ENCODE results near the gene IGSF21.
"Not testable (repeated sequence)": the region's sequence is repeated elsewhere in the genome, so short reads cannot be mapped to it uniquely, and the experiment has no call there.

IGSF21 gene

GRCh38 chr1:18147672-18148071 is 40.1 kb downstream of the IGSF21 start:
- DNase-seq = no peak

- DNase-seq = no peak
Observed at GRCh38 chr1:18148461-18148860, 40.9 kb downstream of the IGSF21 start.

DNA sequence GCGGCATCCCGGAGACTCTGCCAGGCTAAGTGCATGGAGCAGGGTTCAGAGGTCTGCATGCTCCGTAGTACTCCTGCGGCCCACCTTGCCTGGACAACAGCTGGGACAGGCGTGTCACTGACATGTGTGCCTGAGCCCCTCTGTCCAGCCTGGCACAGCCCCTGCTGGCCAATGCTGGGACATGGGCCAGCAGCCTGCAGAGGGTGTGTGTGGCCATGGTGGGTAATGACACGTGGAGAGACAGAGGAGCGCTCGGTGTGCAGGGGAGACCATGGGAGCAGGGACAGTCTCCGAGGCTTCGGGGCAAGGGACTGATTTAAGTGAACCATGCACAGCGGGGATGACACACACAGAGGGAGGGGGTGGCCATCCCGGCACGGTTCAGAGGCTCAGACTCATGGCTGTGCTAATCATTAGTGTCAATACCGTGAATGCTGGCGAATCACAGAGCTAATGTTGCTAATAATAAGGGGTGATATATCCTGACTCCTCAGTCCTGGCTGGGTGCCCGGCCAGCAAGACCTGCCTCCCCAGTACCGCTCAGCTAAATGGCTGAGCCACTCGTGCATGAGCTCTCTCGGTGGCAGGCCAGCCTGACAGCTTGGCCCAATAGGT is 41.5 kb downstream of the IGSF21 start:
- peak in 1 of 2 experiments; percentile 47 for DNase-seq

- DNase-seq = no peak
Observed at GRCh38 chr1:18151436-18152122, 44.0 kb downstream of the IGSF21 start.

DNA sequence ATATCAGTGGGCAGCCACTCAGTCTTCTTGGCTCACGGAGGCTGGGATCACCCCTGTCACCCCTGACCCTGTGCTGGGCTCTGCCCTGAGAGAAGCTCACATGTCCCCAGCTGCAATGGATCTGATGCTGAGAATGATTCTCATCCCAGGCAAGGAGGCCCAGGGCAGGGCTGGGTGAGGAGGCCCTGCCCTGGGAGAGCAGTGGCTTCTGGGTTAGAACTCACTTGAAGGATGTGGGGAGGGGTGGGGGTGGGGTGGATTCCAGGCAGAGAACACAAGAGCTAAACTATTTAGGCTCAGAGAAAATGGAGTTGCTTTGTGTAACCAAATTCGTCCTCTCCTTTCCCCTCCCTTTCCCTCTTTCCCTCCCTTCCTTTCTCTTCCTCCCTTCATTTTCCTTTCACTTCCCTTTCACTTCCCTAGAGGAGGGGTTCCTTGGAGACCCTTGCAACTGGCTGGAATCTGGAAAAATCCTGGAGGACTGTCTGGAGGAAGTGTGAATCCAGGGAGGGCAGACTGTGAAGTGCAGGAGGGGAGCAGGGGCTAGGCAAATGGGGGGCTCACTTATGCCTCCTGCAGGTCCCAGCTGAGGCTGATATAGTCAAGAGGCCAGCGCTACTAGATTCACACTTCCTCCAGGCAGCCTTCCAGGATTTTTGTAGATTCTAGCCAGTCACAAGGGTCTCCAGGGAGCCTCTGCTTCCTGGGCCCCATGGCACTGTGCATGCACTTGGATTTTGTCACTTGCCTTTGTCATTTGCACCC is 47.0 kb downstream of the IGSF21 start:
- no peak for DNase-seq

DNA sequence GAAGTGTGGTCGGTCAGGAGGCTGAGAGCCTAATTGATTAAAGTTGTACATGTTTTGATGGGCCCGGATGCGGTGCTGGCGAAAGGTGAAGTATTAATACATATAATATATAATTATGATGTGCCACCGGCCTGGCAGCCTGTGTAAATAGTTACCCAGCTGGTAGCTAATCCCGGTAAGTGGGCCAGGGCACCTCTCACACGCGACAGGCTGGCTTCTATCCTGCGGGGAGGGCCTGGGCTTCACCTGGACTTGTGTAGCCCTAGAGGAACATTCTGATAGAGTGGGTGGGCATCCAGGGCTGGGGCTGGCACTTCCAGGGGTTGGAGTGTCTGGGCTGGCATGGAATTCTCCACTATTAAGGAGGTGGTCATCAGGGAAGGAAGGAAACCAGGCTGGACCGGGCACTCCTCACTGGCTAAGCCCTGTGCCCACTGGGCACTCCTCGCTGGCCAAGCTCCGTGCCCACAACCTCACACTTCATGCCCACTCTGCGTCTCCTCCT is 48.3 kb downstream of the IGSF21 start:
- DNase-seq = peak; percentile 58 to 74

GRCh38 chr1:18157352-18157751 is 49.8 kb downstream of the IGSF21 start:
- DNase-seq = no peak

DNA sequence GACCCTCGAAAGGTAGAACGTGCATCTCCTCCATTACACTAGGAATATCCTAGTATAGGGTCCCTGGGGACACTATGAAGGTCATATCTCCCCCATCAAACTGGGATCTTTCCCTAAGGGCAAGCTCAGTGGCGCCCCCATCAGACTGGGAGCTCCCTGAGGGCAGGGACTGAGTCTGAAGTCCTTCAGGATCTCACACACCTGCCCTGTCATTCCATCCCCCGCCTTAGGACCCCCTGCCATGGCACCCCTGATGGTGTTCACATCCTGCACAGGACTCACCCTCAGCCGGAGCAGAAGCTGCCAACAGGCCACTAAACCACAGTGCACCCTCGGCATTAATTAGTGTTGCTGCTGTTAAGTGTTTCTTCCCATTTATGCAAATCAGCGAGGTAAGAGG is 50.4 kb downstream of the IGSF21 start:
- DNase-seq = no peak

GRCh38 chr1:18158714-18159113 is 51.1 kb downstream of the IGSF21 start:
- DNase-seq = no peak

- DNase-seq = no peak
Observed at GRCh38 chr1:18160290-18160942, 52.8 kb downstream of the IGSF21 start.

GRCh38 chr1:18161690-18162089 is 54.1 kb downstream of the IGSF21 start:
- no peak for DNase-seq

- DNase-seq = not testable (repeated sequence)
Observed at GRCh38 chr1:18165640-18166039, 58.0 kb downstream of the IGSF21 start.

DNA sequence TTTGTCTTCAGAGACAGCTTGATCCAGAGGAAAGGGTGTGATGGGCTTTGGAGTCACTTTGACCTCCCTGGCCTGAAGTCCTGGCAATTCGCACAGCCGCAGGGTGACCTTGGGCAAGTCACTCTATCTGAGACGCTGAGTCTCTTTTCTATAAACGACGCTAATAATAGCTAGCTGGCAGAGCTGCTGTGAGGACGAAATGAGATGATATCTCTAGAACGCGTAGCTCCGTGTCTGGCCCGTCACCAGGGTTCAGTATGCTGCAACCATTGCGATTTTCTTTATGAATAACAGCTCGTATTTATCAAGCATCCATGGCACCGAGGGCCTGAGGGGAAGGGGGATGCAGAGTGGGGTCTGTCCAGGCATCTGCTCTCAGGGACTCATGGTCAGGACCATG is 58.7 kb downstream of the IGSF21 start:
- no peak for DNase-seq

GRCh38 chr1:18166929-18167328 is 59.3 kb downstream of the IGSF21 start:
- no peak for DNase-seq

- no peak for DNase-seq
Observed at GRCh38 chr1:18170444-18170843, 62.8 kb downstream of the IGSF21 start.

GRCh38 chr1:18174037-18174436 is 66.4 kb downstream of the IGSF21 start:
- DNase-seq = no peak

- DNase-seq = no peak
Observed at GRCh38 chr1:18175051-18175450, 67.5 kb downstream of the IGSF21 start.

DNA sequence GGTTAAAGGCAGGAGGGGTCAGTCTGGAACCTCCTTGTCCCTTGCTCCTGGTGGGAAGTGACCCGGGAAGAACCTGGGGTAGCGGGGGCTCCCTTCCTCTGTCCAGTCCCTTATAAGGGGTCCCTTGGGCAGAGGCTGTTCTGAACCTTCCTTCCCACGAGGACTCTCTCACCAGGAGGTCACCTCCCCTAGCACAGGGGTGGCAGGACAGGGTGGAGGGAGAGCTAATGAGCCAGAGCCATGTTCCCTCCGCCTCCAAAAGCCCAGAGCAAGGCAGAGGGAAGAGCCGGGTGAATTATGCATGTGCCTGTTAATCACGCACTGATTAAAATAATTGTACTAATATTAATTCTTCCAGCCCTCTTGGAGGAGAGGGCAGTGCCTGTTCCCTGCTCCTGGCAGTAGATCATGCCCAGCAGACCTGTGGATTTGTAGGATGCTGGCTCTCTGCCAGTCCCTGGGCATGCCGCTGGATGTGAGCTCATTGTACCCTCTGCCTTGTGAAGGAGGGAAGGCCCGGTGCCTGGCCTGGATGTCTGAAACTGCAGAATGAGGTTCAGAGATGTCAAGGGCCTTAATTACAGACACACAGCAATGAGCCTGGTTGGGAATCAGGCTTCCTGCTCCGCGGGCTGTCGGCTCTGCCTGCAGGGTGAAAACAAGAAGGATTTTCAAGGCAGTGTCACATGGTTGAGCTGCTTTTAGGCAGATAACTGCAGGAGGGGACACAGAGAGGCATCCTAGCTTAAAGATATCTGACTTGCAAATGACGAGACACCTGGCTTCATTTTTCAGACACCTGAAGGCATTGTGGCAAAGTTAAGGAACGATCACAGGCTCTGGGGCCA is 68.2 kb downstream of the IGSF21 start:
- DNase-seq = peak in 1 of 2 experiments; percentile 57

GRCh38 chr1:18176619-18177018 is 69.0 kb downstream of the IGSF21 start:
- peak in 1 of 2 experiments; percentile 68 for DNase-seq

DNA sequence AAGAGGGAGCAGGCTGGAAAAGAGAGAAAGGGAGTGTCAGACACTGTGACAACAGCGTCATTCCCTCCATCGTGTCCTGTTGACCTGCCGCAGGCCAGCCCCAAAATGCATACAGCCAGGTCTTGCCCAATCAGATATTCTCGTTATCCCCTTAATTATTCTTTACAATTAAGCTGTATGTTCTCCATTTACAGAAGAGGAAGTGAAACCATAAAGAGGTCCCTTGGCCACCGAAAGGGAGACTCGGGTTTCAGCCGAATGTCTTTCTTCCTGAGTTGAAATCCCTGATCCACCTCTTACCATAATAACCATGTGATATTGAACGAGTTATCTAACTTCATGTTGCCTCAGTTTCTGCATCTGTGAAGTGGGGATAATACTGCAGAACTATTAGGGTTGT is 70.5 kb downstream of the IGSF21 start:
- DNase-seq = no peak

DNA sequence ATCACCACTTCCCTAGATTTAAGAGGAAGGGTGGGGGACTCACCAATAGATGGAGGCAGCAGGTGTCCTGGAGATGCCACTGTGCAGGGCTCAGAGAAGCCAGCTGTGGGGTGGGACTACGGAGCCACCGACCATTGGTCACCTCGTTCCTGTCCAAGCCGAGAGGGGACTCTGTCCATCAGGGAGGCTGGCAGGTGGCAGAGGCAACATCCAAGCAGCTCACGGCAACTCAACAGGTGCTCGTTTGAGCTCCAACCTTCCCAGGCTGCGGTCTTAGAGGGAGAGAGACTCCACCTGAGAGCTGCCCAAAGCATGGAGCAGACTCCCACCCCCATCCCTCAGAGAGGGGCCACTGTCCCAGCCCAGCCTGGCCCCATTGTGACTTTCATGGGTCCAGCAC is 71.4 kb downstream of the IGSF21 start:
- no peak for DNase-seq

Data from NCI-H524 (cell line).